Germinal center (tissue), 1 donor: ENCODE data around the gene DCUN1D3.
"Not testable (repeated sequence)": the region's sequence is repeated elsewhere in the genome, so short reads cannot be mapped to it uniquely, and the experiment has no call there.

Experiments used
- DNase-seq: peaks from one replicate; pipeline ENCODE4 v3.0.0; 2012; ENCODE audit warnings: mixed read lengths, low spot score

Gene DCUN1D3

GRCh38 chr16:20826039-20826566 is 74.1 kb downstream of the DCUN1D3 start:
- no peak for DNase-seq

GRCh38 chr16:20822521-20823325 is 77.4 kb downstream of the DCUN1D3 start:
- DNase-seq: no peak

- DNase-seq: no peak
Measured at GRCh38 chr16:20821682-20822081, 78.5 kb downstream of the DCUN1D3 start.

DNA sequence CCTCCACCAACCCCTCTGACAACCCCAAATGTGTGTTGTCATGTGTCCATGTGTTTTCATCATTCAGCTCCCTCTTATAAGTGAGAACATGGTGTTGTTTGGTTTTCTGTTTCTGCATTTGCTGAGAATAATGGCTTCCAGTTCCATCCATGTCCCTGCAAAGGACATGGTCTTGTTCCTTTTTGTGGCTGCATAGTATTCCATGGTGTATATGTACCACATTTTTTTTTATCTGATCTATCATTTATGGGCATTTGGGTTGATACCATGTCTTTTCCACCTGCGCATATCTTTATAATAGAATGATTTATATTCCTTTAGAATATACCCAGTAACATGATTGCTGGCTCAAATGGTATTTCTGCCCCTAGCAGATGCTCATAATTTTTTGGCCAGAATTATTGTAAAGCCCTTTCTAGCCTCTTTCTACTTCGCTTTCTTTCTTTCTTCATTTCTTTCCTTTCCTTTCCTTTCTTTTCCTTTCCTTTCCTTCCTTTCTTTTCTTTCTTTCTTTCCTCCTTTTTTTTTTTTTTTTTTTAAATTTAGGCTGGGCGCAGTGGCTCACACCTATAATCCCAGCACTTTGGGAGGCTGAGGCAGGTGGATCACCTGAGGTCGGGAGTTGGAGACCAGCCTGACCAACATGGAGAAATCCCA is 81.1 kb downstream of the DCUN1D3 start:
- no peak for DNase-seq

DNA sequence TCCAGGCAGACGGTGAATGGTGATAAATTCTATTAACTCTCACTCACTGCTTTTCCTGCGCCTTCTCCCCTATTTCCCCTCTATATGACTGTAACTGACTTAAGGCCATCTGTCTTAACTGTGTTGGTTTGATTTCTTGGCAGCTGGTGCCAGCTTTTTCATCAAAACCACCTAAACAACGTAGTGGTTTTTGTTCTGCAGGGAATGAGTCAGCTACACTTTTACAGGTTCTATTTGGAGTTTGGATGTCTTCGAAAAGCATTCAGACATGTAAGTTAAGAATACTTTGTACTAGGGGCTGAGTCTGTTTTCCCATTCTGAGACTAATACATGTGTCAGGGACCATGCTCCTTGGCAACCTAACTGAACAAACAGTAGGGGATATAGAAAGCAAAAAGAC is 85.4 kb downstream of the DCUN1D3 start:
- DNase-seq: no peak

DNA sequence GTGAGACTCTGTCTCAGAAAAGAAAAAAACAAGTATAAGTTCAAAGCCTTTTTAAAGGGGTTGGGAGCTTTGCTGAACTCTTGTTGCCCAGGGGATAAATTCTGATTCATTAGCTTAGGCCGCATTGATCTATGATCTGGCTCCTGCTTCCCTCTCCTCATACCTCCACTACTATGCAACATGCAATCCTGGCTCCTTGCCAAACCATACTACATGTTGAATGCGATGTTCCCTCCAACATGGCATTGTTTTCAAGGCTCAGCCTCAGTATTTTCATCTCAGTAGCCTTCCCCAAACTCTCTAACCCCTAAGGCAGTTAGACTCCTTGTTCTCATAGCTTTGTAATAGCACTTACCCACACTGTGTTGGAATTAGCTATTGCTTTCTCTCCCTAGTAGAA is 87.6 kb downstream of the DCUN1D3 start:
- DNase-seq: no peak

DNA sequence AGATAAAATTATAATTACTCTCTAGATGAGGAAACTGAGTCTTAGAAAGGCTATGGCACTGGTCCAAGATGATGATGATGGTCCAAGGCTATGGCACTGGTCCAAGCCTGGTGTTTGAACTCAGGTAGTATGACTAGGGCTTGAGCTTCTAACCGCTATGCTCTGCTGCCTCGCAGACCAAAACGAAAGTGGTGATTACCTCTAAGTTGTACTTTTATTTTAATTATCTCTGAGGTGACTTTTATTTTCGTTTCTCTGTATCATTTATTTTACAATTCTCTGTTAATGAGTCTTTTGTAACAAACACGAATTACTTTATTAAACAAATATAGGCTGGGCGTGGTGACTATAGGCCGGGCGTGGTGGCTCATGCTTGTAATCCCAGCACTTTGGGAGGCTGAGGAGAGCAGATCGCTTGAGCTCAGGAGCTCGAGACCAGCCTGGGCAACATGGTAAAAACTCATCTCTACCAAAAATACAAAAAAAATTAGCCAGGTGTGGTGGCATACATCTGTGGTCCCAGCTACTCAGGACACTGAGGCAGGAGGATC is 88.2 kb downstream of the DCUN1D3 start:
- DNase-seq: no peak

- no peak for DNase-seq
Measured at GRCh38 chr16:20807862-20808261, 92.3 kb downstream of the DCUN1D3 start.

DNA sequence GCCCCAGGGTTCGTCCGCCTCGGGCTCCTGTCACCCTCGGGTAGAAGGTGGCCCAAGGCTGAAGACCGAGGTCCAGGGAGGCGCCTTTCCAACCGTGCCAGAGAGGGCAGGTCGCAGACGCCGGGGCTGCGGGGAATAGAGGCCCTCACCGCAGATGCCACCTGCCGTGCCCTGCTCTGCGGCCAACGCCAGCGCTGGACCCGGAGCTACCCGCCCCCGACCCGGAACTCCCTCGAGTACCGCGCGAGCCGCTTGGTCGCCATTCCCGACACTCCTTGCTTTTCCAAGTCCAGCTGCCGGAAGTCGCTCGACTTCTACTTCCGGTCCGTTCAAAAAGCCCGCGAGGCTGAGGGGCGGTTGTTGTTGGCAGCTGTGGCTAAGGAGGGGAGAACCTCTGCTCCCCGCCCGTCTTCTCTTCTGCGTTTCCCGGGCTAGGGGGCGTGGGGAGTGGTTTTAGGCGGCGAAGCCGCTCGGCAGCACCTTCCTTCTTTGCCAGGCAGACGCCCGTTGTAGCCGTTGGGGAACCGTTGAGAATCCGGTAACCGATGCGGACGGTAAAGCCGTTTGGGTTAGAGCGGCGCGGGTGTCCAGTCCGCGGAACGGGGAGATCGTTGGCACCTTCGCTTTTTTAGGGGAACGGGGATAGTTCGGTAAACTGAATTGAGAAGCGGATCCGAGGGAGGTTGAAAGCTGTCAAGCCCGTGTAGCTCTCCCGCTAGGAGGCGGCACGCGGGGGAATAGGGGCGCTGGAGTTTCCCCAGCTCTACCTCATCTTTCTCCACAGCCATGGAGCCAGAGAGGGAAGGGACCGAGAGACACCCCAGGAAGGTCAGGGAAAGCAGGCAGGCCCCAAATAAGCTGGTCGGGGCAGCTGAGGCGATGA is 93.7 kb downstream of the DCUN1D3 start, which contains the start of the genes ERI2 and REXO5:
ERI2 (minus strand) TSS at position 305 of the 883 bp plus-strand sequence; CDS start at position 263, 42 bp downstream.
REXO5 (plus strand) TSS at position 360 of the 883 bp plus-strand sequence; CDS start at position 787, 427 bp downstream.
- DNase-seq: peak; percentile 88

DNA sequence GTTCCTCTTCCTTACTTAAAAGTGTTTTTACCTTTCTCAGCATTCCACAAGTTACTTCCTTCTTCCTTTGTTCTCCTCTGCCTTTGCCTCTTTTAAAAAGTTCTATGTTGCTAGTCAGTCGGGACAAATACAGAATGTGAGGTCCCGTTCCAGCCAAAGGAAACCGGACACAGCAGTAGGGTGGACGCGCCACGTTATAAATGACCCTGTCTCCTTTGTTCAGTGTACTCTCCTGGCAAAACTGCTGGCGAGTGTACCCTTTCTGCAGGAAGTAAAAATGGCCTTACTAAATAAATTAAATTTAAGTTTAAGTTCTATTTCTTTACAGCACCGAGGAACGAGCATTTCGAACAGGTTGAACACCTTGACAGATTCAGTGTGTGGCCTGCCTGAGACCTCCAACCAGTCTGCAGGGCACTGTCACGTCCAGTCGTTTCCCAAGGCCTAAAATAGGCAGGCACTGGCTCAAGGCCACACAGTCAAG is 94.4 kb downstream of the DCUN1D3 start:
- DNase-seq: not testable (repeated sequence)
